Measurements from ENCODE around the gene ATN1.

Gene ATN1

GRCh38 chr12:6939191-6939540, 11.4 kb downstream of the ATN1 start:
- H3K36me3 ChIP-seq = no peaks in the 10 kb centered on the region
- no peak for TF ChIP-seq CTCF (IDR thresholded peaks at IDR 0.05)
- no peaks in the 10 kb centered on the region for H3K9me3 ChIP-seq
- H3K27me3 ChIP-seq = no peaks in the 10 kb centered on the region
- peak overlapping the region; percentile 85 for H3K27ac ChIP-seq
- H3K4me1 ChIP-seq (ENCODE audit: control insufficient read depth in 1 of 2, insufficient read depth in 1 of 2, low read depth in 1 of 2, low read length in 1 of 2) = peaks cover 48 to 49% of the 10 kb centered on the region in 2 experiments
- H3K4me3 ChIP-seq (ENCODE audit: low read depth in 1 of 2, low read length in 1 of 2) = no peak overlapping the region

- Histone ChIP-seq H3K9me3 (no peaks in the 10 kb centered on the region), H3K4me1 (ENCODE audit: control insufficient read depth in 1 of 2, insufficient read depth in 1 of 2, low read depth in 1 of 2, low read length in 1 of 2) (peaks cover 50 to 55% of the 10 kb centered on the region in 2 experiments), H3K27ac (no peak overlapping the region), H3K4me3 (ENCODE audit: low read depth in 1 of 2, low read length in 1 of 2) (no peak overlapping the region), H3K36me3 (no peaks in the 10 kb centered on the region), H3K27me3 (no peaks in the 10 kb centered on the region)
- no peak for TF ChIP-seq CTCF (IDR thresholded peaks at IDR 0.05)
These were observed 13.5 kb downstream of the ATN1 start for GRCh38 chr12:6941267-6941666.

- Histone ChIP-seq H3K27me3 (no peaks in the 10 kb centered on the region), H3K27ac (no peak overlapping the region), H3K4me3 (ENCODE audit: low read depth in 1 of 2, low read length in 1 of 2) (no peak overlapping the region), H3K36me3 (no peaks in the 10 kb centered on the region), H3K4me1 (ENCODE audit: control insufficient read depth in 1 of 2, insufficient read depth in 1 of 2, low read depth in 1 of 2, low read length in 1 of 2) (peaks cover 50 to 55% of the 10 kb centered on the region in 2 experiments), H3K9me3 (no peaks in the 10 kb centered on the region)
- no peak for TF ChIP-seq CTCF (IDR thresholded peaks at IDR 0.05)
These were observed 14.0 kb downstream of the ATN1 start for GRCh38 chr12:6941782-6942181.

GRCh38 chr12:6942331-6942665, 14.5 kb downstream of the ATN1 start:
- H3K27me3 ChIP-seq = no peaks in the 10 kb centered on the region
- H3K36me3 ChIP-seq = no peaks in the 10 kb centered on the region
- TF ChIP-seq CTCF (IDR thresholded peaks at IDR 0.05) = no peak
- H3K4me3 ChIP-seq (ENCODE audit: low read depth in 1 of 2, low read length in 1 of 2) = no peak overlapping the region
- no peaks in the 10 kb centered on the region for H3K9me3 ChIP-seq
- H3K4me1 ChIP-seq (ENCODE audit: control insufficient read depth in 1 of 2, insufficient read depth in 1 of 2, low read depth in 1 of 2, low read length in 1 of 2) = peaks cover 50 to 55% of the 10 kb centered on the region in 2 experiments
- H3K27ac ChIP-seq = no peak overlapping the region

GRCh38 chr12:6943389-6943721, 15.6 kb downstream of the ATN1 start:
- no peaks in the 10 kb centered on the region for H3K9me3 ChIP-seq
- no peaks in the 10 kb centered on the region for H3K36me3 ChIP-seq
- no peaks in the 10 kb centered on the region for H3K27me3 ChIP-seq
- peak overlapping the region; percentile 56 to 68 for H3K4me3 ChIP-seq (ENCODE audit: low read depth in 1 of 2, low read length in 1 of 2)
- peak overlapping the region; percentile 93 for H3K27ac ChIP-seq
- no peak for TF ChIP-seq CTCF (IDR thresholded peaks at IDR 0.05)
- peaks cover 55 to 56% of the 10 kb centered on the region in 2 experiments for H3K4me1 ChIP-seq (ENCODE audit: control insufficient read depth in 1 of 2, insufficient read depth in 1 of 2, low read depth in 1 of 2, low read length in 1 of 2)

- Histone ChIP-seq H3K4me3 (ENCODE audit: low read depth in 1 of 2, low read length in 1 of 2) (peak within 1 kb of the TSS; percentile 56 to 68), H3K27ac (peak within 1 kb of the TSS; percentile 93), H3K4me1 (ENCODE audit: control insufficient read depth in 1 of 2, insufficient read depth in 1 of 2, low read depth in 1 of 2, low read length in 1 of 2) (peaks cover 56 to 59% of the 10 kb centered on the region in 2 experiments), H3K9me3 (no peaks in the 10 kb centered on the region), H3K27me3 (no peaks in the 10 kb centered on the region), H3K36me3 (no peaks in the 10 kb centered on the region)
- TF ChIP-seq CTCF (IDR thresholded peaks at IDR 0.05) = no peak
These were observed 16.1 kb downstream of the ATN1 start, which contains the start of the genes C12orf57 and RNU7-1 for GRCh38 chr12:6943722-6944380. TSS of gene C12orf57 (plus strand) at chr12:6944022. CDS start at chr12:6944122, 100 bp downstream. TSS of gene RNU7-1 (plus strand) at chr12:6943816.
